ES-I3 (cell line): ENCODE data around the gene NLRP6.

Source experiments
- H3K36me3 ChIP-seq: 2 replicates; pipeline ENCODE4 v1.6.1; 2013; ENCODE audit warnings: mild to moderate bottlenecking, low read length, control low read depth, moderate library complexity; ENCODE audit not compliant: insufficient read depth
- H3K4me1 ChIP-seq: 2 replicates; pipeline ENCODE4 v1.6.1; 2013; ENCODE audit warnings: mild to moderate bottlenecking, control low read depth, low read length; ENCODE audit not compliant: insufficient read depth
- H3K9ac ChIP-seq: 2 replicates; pipeline ENCODE4 v1.6.1; 2013; ENCODE audit warnings: low read depth, mild to moderate bottlenecking, low read length, moderate library complexity
- H3K9me3 ChIP-seq: 2 replicates; pipeline ENCODE4 v1.6.1; 2013; ENCODE audit warnings: mild to moderate bottlenecking, low read length, moderate library complexity; ENCODE audit not compliant: control insufficient read depth, insufficient read depth

Gene NLRP6

DNA sequence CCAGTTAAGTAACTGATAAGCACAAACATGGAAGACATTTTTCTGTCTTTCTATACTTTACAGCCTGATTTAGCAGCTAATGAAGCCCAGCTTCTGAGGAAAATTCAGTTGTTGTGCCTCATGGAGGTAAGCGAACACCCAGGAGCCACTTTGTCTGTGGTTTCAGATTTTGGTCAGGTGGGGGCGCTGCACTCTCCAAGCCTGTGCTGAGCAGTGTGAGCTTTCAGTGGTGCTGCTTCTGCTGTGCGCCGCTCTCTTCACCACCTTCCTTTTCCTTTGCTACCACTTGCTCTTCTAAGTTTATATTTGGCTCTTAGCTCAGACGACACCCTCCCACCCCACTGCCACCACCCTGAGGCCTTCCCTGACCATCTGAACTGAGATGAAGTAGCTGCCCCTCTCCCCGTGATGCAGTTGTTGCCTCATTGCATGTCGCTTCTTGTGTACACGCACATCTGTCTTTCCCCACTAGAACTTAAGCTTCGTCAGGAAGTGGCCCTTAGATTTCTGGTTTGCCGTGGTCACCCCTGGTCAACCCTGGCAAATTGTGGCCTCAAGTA, 27.4 kb upstream of the NLRP6 start:
- H3K36me3 ChIP-seq: peaks cover 23% of the 10 kb centered on the region
- H3K9ac ChIP-seq: no peak overlapping the region
- H3K4me1 ChIP-seq: no peaks in the 10 kb centered on the region
- H3K9me3 ChIP-seq: no peaks in the 10 kb centered on the region

DNA sequence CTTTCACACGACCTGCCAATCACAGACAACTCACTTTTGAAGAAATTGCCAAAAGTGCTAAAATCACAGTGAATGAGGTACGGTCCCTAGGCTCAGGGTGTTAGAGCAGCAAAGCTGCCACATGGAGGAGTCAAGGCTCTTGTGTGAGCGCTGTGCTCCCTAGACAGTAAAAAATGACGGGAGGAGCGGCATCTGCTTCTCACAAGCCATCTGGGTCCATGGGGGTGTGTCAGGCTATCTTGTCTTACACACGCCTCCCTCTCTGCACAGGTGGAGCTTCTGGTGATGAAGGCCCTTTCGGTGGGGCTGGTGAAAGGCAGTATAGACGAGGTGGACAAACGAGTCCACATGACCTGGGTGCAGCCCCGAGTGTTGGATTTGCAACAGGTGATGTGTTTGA, 26.7 kb upstream of the NLRP6 start:
- no peaks in the 10 kb centered on the region for H3K4me1 ChIP-seq
- no peaks in the 10 kb centered on the region for H3K9me3 ChIP-seq
- no peak overlapping the region for H3K9ac ChIP-seq
- peaks cover 21% of the 10 kb centered on the region for H3K36me3 ChIP-seq

DNA sequence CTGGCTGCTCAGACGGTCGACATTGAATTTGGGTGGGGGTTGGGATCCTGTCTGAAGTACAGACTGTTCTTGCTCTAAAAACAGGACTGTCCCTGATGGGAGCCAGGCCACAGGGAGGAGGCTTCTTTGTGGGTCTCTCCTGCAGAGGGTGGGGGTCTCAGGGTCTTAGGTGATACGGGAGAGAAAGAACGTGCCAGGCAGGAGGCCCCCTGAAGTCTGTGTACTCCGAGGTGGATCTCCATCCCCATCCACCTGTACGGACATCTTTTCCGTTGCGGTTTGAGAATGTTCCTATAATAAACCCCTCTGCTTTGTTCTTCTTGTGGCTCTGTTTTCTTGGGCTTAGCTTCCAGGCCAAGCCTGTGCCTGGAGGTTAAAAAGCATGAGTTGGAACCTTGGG, 25.5 kb upstream of the NLRP6 start:
- Histone ChIP-seq H3K36me3 (peaks cover 18% of the 10 kb centered on the region), H3K9me3 (no peaks in the 10 kb centered on the region), H3K9ac (no peak overlapping the region), H3K4me1 (no peaks in the 10 kb centered on the region)

DNA sequence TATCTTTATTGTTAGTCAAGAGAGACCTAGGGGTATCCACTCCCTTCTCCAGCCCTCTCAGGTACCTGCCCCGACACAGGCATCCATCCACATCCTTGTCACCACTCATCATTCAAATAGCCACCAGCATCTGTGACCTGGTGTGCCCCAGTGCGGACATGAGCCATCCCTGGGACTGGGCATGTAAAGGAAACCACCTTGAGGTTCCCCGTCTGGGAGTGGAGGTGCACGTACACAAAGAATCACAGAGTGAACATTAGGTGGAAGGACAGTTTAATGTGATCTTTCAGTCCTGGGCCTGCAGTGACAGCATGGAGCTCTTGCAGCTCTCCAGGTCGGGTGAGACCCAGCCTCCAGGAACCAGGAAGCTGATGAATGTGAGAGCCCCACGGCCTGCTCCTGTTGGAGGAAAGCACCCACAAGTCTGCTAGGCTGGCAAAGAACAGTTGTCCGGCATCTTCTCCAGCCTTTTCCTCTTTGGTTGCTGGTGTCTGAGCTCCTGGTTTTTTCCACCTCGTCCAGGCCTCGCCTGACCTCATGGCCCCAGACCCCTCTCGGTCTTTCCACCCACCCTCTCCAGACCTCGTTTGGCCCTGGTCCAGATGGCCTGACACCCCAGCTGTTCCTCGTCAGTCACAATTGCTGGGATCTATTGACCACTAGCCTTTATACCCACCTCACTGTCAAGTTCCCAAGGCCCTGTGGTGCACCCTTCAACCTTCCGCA, 24.9 kb upstream of the NLRP6 start:
- H3K9me3 ChIP-seq: no peaks in the 10 kb centered on the region
- H3K36me3 ChIP-seq: peaks cover 15% of the 10 kb centered on the region
- H3K9ac ChIP-seq: no peak overlapping the region
- H3K4me1 ChIP-seq: no peaks in the 10 kb centered on the region

DNA sequence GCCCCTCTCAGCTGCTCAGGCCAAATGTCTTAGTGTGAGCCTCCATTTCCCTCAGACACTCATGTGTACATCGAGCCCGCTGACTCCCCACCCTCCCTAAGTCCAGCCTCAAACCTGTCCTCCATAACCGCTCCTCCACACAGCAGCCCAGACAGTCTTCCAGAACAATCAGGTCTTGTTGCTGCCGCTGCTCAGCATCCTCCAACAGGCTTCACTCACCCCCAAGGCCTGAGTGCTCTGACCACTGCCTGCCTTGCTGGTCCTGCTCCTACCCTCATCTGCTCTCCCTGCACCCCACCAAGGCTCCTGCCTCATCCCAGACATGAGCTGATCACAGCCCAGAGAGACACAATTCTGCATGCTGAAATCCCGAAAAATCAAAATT, 24.3 kb upstream of the NLRP6 start:
- Histone ChIP-seq H3K36me3 (peaks cover 10% of the 10 kb centered on the region), H3K9me3 (no peaks in the 10 kb centered on the region), H3K4me1 (no peaks in the 10 kb centered on the region), H3K9ac (no peak overlapping the region)

DNA sequence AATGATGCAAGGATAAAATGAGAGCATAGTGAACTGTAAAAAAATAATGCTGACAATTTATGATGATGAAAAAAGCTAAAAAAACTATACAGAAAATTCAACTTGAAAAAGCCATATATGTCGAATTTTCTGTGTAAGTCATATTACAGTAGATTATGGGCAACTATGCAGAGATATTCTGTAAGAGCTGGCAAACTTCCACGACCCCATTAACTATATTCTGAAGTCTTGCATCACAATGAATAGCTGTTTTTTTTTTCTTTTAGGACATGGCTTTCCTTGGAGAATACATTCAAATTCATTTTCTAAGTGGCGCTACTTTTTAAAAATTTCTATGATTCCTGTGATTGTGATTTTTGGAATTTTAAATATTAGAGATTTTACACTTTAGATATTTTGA, 23.0 kb upstream of the NLRP6 start:
- Histone ChIP-seq H3K9me3 (no peaks in the 10 kb centered on the region), H3K36me3 (peaks cover 6% of the 10 kb centered on the region; the same call in 1 of the 2 replicates), H3K4me1 (no peaks in the 10 kb centered on the region), H3K9ac (no peak overlapping the region)

DNA sequence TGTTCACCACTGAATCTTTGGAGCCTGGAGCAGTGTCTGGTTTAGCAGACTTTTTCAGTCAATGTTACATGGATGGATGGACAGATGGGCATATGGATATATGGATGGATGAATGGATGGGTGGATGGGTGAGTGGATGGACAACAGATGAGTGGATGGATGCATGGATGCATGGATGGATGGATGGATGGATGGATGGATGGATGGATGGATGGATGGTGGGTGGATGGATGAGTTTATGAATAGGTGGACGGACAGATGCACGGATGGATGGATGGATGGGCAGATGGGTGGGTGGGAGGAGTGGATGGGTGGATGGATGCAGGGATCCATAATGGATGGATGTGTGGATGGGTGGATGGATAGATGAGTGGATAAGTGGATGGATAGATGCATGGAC, 22.4 kb upstream of the NLRP6 start:
- H3K36me3 ChIP-seq: peaks cover 6% of the 10 kb centered on the region; the same call in 1 of the 2 replicates
- H3K9me3 ChIP-seq: no peaks in the 10 kb centered on the region
- no peak overlapping the region for H3K9ac ChIP-seq
- H3K4me1 ChIP-seq: no peaks in the 10 kb centered on the region

DNA sequence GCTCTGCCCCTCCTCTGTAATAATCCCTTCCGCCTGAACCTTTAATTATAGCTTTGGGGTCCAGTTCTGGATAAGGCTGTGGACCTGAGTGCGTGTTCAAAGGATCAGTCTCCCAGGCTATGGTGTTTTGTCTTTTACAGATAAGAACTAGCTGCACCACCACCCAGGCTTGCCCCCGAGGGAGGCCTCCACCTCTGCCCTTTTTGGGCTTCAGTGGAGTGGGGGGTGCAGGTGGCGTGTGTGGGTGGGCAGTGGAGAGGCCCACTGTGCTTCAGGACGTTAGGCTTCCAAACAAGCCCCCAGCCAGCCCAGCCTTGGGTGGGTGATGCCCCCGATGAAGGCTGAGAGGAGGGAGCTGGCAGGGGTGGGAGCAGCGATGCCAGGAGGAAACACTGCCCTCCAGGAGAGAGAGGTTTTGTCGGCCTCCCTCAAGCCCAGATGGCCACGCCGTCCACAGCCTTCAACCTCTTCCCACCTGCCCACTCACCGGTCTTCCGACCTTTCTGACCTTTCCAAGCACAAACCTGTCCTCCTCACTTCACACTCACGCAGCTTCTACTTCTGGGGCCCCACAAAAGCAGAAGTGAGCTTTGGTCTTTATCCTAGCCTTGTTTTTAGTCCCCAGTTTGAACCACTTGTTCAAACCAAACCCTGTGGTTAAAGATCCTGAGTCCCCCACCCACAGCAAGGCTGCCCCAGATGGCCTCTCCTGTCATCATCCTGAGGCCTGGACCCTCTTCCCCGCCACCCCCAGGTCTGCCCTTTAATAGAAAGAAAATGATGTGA, 21.1 kb upstream of the NLRP6 start:
- Histone ChIP-seq H3K36me3 (peaks cover under 1% of the 10 kb centered on the region; the same call in 1 of the 2 replicates), H3K4me1 (no peaks in the 10 kb centered on the region), H3K9me3 (peaks cover 3% of the 10 kb centered on the region; the same call in 1 of the 2 replicates), H3K9ac (no peak overlapping the region)

DNA sequence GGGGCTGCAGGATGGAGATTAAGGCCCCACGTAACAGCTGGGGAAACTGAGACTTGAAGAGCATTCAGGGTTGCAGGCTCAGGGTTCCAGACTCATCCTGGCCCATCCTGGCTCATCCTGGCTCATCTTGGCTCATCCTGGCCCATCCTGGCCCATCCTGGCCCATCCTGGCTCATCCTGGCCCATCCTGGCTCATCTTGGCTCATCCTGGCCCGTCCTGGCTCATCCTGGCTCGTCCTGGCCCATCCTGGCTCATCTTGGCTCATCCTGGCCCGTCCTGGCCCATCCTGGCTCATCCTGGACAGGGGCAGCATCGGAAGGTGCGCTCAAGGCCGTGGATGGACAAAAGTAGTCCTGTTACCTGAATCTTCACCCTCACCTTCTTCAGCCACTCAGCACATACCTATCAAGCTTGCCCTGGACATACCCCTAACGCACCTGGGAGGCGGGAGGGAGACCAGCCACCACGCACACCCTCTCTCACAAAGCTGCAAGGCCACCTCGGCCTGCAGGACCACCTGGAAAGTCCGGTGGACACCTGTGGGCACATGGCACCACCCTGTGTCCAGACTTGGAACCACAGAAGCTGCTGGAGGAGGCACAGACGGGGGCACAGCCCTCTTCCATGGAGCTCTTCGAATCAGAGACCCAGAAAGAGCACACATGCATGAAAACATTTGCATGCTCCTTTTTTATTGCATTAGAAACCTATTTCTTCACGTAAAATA, 20.3 kb upstream of the NLRP6 start:
- H3K36me3 ChIP-seq: no peaks in the 10 kb centered on the region; the same call in 1 of the 2 replicates
- H3K9me3 ChIP-seq: peaks cover 3% of the 10 kb centered on the region; the same call in 1 of the 2 replicates
- H3K9ac ChIP-seq: no peak overlapping the region
- no peaks in the 10 kb centered on the region for H3K4me1 ChIP-seq

DNA sequence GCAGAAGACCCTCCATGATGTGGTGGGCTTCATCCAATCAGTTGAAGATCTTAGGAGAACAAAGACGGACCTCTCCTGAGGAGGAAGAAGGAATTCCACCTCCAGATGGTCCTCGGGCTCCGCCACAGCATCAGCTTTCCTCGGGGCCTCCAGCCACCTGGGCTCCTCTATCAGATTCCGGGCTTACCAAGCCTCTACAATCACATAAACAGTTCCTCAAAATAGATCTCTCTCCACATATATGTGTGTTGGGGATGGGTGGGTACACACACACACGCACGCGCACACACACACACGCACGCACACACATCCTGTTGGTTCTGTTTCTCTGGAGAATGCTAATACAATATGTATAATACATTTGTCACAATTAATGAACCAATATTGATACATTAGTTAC, 18.8 kb upstream of the NLRP6 start:
- no peak overlapping the region for H3K9ac ChIP-seq
- peaks cover 3% of the 10 kb centered on the region; the same call in 1 of the 2 replicates for H3K9me3 ChIP-seq
- no peaks in the 10 kb centered on the region for H3K4me1 ChIP-seq
- H3K36me3 ChIP-seq: no peaks in the 10 kb centered on the region

DNA sequence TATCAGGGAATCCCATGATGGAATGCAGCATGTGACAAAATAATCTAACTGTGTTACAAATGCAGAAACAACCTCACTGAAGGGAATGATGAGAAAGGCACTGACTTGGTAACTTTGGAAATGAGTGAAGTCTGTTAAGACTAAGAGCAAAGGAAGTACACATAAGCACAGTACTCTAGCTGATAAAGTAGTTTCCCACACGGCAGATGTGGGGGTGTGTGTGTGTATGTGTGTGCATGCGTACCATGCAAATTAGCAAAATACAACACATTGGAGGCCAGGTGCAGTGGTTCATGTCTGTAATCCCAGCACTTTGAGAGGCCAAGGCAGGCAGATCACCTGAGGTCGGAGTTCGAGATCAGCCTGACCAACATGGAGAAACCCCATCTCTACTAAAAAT, 16.6 kb upstream of the NLRP6 start:
- H3K9ac ChIP-seq: no peak overlapping the region
- H3K9me3 ChIP-seq: peaks cover 3% of the 10 kb centered on the region; the same call in 1 of the 2 replicates
- no peaks in the 10 kb centered on the region for H3K4me1 ChIP-seq
- no peaks in the 10 kb centered on the region for H3K36me3 ChIP-seq

DNA sequence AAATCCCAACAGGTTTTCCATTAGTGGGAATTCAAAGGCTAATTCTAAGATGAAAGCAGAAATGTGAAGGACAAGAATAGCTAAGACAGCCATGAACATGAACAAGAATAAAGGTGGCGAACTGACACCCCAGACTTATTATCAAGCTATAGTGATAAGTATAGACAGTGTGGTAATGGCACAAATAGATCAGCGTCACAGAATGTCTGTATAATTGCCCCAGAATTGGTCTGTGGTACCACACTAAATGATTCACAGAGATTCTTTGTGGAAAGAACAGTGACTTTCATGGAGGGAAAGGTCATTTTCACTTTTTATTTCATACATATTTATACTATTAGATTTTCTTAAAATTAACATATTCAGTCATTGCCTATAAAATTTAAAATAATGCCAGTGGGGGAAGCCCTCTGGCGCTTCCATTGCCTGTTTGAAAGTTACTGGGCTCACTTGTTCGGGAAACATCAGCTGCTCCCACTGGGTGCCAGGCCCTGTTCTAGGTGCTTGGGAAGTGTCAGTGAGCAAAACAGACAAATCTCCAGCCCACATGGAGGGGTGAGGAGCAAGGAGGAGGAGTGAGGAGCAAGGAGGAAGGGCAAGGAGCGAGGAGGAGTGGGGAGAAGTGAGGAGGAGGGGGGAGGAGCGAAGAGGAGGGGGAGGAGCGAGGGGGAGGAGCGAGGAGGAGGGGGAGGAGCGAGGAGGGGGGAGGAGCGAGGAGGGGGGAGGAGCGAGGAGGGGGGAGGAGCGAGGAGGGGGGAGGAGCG, 11.3 kb upstream of the NLRP6 start:
- Histone ChIP-seq H3K9me3 (no peaks in the 10 kb centered on the region; the same call in 1 of the 2 replicates), H3K4me1 (peaks cover 6% of the 10 kb centered on the region), H3K36me3 (no peaks in the 10 kb centered on the region), H3K9ac (no peak overlapping the region)

DNA sequence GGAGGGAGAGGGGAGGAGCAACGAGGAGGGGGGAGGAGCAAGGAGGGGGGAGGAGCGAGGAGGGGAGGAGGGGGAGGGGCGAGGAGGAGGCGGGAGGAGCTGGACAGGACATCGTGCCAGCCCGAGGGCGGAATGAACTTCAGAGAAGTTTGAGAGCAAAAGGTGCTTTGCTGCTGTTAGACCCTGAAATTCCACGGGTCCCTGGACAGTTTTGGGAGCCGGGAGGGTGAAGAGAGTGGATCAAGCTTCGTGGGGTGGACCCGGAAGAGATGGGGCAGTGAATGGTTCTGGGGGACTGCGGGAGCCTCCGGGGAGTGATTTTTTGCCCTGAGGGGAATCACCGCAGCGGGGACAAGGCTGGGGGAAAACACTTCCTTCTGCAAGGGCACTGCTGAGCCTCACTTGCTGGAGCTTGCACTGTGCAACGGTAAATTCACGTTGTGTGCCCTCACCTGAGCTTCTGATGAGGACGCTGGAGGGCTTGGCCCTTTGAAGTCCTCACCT, 10.7 kb upstream of the NLRP6 start:
- Histone ChIP-seq H3K36me3 (no peaks in the 10 kb centered on the region), H3K9me3 (no peaks in the 10 kb centered on the region), H3K9ac (peak overlapping the region; percentile 44; the same call in 1 of the 2 replicates), H3K4me1 (peaks cover 6% of the 10 kb centered on the region)
